RWPE1 (cell line): ENCODE measurements around the gene SAT1.

Experiments
- CTCF ChIA-PET: fragments of 350-600 bp; sonication (Branson Sonifier 250); formaldehyde crosslinking; extraction: SDS; loops from one replicate; lab custom pipeline; 2021; lab: Yijun Ruan, JAX
- POLR2A ChIA-PET: fragments of 400-600 bp; formaldehyde crosslinking; extraction: SDS; loops from one replicate; lab custom pipeline; 2020; ENCODE audit warnings: antibody characterized with exemption; ENCODE audit not compliant: low non-redundant PET; lab: Yijun Ruan, JAX
- DNase-seq: peaks from one replicate; pipeline ENCODE4 v3.0.0; 2012; ENCODE audit warnings: low spot score
- H3K27ac ChIP-seq: fragments of 450-650 bp; 2 replicates; pipeline ENCODE4 v1.5.1; 2017
- TF ChIP-seq, protein P1 (sequence below): fragments of 450-650 bp; conservative IDR thresholded peaks from 2 replicates; pipeline ENCODE4 v1.5.1; 2017; ENCODE audit warnings: low read depth, mild to moderate bottlenecking

Gene SAT1

DNA sequence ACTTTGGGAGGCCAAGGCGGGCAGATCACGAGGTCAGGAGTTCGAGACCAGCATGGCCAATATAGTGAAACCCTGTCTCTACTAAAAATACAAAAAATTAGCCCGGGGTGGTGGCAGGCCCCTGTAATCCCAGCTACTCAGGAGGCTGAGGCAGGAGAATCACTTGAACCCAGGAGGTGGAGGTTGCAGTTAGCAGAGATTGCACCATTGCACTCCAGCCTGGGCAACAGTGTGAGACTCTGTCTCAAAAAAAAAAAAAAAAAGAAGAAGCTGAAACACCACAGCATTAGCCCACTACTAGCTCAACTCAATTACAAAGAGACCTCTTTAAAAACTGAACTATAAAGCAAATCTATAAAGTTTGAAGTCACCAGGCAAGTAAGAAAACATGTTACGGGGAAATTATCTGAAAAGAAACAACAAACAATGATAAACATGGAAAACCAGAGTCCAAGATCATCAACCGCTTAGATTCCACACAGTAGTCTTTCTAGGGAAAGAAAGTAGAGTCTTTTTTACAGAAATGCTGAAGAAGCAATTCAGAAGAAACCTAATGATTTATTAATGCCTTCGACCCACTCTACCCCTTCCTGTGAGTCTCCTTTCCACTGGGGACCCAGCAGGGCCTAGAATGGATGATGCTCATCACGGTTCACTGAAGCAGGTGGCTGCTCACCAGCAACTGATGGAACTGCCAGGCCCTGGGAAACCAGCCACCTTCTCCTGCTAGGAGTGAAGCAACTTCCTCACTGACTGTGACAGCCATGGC lies 6.6 kb downstream of the SAT1 start:
- ChIA-PET CTCF (no interaction called here), POLR2A (no interaction called here)
- DNase-seq: no peak
- TF ChIP-seq, protein P1, sequence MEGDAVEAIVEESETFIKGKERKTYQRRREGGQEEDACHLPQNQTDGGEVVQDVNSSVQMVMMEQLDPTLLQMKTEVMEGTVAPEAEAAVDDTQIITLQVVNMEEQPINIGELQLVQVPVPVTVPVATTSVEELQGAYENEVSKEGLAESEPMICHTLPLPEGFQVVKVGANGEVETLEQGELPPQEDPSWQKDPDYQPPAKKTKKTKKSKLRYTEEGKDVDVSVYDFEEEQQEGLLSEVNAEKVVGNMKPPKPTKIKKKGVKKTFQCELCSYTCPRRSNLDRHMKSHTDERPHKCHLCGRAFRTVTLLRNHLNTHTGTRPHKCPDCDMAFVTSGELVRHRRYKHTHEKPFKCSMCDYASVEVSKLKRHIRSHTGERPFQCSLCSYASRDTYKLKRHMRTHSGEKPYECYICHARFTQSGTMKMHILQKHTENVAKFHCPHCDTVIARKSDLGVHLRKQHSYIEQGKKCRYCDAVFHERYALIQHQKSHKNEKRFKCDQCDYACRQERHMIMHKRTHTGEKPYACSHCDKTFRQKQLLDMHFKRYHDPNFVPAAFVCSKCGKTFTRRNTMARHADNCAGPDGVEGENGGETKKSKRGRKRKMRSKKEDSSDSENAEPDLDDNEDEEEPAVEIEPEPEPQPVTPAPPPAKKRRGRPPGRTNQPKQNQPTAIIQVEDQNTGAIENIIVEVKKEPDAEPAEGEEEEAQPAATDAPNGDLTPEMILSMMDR: no peak
- no peak overlapping the region for H3K27ac ChIP-seq

DNA sequence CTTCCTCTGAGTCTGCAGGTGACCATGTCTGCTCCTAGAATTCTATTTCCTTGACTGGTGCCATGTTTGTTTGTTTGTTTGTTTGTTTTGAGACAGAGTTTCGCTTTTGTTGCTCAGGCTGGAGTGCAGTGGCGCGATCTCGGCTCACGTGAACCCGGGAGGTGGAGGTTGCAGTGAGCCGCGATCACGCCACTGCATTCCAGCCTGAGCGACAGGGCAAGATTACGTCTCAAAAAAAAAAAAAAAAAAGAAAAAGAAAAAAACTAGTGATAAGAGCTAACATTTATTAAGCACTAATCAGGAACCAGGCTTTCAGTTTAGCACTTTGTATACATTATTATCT lies 7.2 kb downstream of the SAT1 start:
- TF ChIP-seq, protein P1: no peak
- ChIA-PET POLR2A (no interaction called here), CTCF (no interaction called here)
- no peak for DNase-seq
- no peak overlapping the region for H3K27ac ChIP-seq

DNA sequence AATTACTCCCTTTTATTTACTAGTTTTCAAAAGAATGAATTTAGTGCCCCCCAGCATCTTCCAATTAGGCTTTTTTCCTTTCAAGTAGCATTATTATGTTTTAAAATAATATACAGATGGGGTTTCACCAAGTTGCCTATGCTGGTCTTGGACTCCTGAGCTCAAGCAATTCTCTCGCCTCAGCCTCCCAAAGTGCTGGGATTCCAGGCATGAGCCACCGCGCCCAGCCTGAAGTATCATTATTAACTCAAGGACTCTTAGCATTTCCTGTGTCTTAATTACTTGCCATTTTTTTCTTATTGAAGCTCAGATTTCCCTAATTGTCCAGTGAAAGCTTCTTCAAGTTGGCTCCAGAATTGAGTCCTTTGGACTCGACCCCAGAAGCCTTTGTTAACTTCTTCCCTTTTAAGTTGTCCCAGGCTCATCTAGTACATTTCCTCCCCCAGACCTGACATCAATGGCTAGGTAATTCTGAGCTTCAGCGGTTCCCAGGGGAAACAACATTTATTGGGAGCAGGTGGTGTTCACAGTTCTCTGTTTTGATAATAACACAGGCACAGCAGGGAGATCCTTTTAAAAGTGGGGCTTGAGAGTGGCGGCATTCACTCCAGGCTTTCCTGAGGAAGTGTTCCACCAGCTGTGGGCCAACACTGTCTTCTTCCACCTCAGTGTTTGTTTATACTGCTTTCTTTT lies 10.0 kb downstream of the SAT1 start:
- POLR2A ChIA-PET: no interaction called here
- TF ChIP-seq, protein P1: no peak
- H3K27ac ChIP-seq: no peak overlapping the region
- DNase-seq: no peak
- CTCF ChIA-PET: interaction anchor here (0.6 to 1.0 kb wide), 2 partner anchors 10 to 11 kb away, joined by 3 read pairs; no protein-coding TSS in a partner anchor

DNA sequence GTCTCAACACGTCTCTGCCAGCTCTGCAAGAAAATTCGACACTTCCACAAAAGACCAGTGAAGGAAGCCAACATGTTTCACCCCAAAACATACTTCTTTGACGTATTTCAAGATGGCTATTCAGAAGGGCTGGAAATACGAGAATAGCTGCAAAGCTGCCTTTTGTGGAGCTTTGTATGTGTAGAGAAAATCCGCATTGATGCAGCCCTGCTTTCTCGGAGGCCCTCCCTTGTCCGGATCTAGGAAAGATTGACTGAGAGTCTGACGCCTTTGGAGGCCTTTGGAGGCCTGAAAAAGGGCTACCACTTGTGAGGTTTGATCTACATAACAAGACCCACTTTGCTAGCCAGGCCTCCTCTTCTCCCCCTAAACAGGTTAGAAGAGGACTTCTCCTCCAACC lies 12.2 kb downstream of the SAT1 start:
- ChIA-PET CTCF (no interaction called here), POLR2A (no interaction called here)
- TF ChIP-seq, protein P1: no peak
- H3K27ac ChIP-seq: peak overlapping the region; percentile 95
- DNase-seq: no peak

DNA sequence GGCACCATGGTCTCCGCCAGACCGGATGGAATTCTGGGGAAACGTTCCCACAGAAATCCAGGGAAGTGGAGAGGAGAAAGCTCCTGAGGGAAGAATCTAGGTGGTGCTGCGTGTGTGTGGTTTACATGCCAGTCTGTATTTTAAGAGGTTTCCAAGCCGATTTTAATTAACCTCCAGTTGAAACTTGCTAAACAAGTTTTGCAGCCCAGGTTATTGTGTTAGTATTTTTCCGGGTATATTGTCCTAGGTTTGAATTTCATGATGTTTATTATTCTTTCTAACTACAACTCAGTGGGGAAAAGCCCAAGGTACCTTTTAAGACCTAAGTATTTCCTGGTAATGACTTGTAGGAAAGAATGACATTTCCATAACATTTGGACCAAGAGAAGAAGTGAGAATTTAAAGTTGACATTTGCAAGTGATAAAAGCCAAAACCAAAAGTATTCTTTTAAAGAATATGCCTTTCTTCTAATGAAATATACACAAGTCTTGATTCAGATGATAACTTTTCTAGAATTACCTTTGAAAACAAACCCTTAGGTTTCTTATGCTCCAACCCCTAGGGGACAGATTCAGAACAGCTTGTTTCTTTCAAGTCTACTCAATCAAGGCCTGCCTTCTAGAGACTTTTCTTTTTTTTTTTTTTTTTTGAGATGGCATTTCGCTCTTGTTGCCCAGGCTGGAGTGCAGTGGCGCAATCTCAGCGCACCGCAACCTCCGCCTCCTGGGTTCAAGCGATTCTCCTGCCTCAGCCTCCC lies 14.6 kb downstream of the SAT1 start:
- ChIA-PET CTCF (interaction anchor here (0.6 kb wide), 1 partner anchor 521 kb away, joined by 3 read pairs; no protein-coding TSS in a partner anchor), POLR2A (no interaction called here)
- no peak for DNase-seq
- TF ChIP-seq, protein P1: no peak
- H3K27ac ChIP-seq: peak overlapping the region; percentile 95

DNA sequence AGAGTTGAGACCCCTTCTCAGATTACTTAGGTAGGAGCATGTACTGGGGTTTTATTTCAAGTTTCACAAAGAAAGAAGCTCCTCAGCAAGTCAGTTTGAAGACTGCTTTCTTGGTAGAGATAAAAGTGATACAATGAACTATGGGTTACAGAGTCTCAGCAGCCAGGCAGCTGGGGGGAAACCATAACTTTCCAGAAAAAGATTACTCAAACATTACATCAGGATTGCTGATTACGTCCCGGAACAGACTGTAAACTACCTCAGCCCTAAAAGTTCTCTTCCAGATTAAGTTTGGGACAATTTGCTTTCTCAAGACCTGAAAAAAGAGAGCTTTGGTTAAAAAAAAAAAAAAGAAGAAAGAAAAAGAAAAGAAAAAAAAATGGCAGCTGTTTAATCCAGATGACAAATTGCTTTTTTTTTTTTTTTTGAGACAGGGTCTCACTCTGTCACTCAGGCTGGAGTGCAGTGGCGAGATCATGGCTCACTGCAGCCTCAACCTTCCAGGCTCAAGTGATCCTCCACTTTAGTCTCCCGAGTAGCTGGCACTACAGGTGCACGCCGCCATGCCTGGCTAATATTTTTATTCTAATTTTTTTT lies 16.6 kb downstream of the SAT1 start:
- ChIA-PET CTCF (no interaction called here), POLR2A (no interaction called here)
- H3K27ac ChIP-seq: no peak overlapping the region
- TF ChIP-seq, protein P1: no peak
- DNase-seq: no peak
